ENCODE results near the gene ATG2B.

ATG2B gene

GRCh38 chr14:96257900-96258299 is 105.2 kb downstream of the ATG2B start:
- H3K27me3 Mint-ChIP-seq (ENCODE audit: low read depth) = peaks cover 24% of the 10 kb centered on the region
- H3K4me3 Mint-ChIP-seq = no peak overlapping the region
- peaks cover 53% of the 10 kb centered on the region for H3K4me1 Mint-ChIP-seq
- H3K27ac Mint-ChIP-seq = no peak overlapping the region
- TF ChIP-seq CTCF (IDR thresholded peaks at IDR 0.05; ENCODE audit: unreplicated experiment in 3 of 3) = no peak
- H3K36me3 Mint-ChIP-seq (ENCODE audit: low read depth) = peaks cover 7% of the 10 kb centered on the region
- H3K9me3 Mint-ChIP-seq = peaks cover 16% of the 10 kb centered on the region

- peaks cover 14% of the 10 kb centered on the region for H3K9me3 Mint-ChIP-seq
- H3K36me3 Mint-ChIP-seq (ENCODE audit: low read depth) = peaks cover 7% of the 10 kb centered on the region
- peaks cover 24% of the 10 kb centered on the region for H3K27me3 Mint-ChIP-seq (ENCODE audit: low read depth)
- no peak for TF ChIP-seq CTCF (IDR thresholded peaks at IDR 0.05; ENCODE audit: unreplicated experiment in 3 of 3)
- H3K4me1 Mint-ChIP-seq = peaks cover 55% of the 10 kb centered on the region
- H3K4me3 Mint-ChIP-seq = no peak overlapping the region
- no peak overlapping the region for H3K27ac Mint-ChIP-seq
These were observed 106.1 kb downstream of the ATG2B start for GRCh38 chr14:96257056-96257455.

GRCh38 chr14:96256407-96256806 is 106.7 kb downstream of the ATG2B start:
- no peak for TF ChIP-seq CTCF (IDR thresholded peaks at IDR 0.05; ENCODE audit: unreplicated experiment in 3 of 3)
- Mint-ChIP-seq H3K27me3 (ENCODE audit: low read depth) (peaks cover 21% of the 10 kb centered on the region), H3K27ac (no peak overlapping the region), H3K4me1 (peaks cover 53% of the 10 kb centered on the region), H3K9me3 (peaks cover 9% of the 10 kb centered on the region), H3K36me3 (ENCODE audit: low read depth) (peaks cover 7% of the 10 kb centered on the region), H3K4me3 (no peak overlapping the region)

GRCh38 chr14:96255501-96256366 is 107.4 kb downstream of the ATG2B start, which contains the start of gene BDKRB1:
BDKRB1 (plus strand) TSS chr14:96256210; CDS start chr14:96263683, 7,473 bp downstream.
- Mint-ChIP-seq H3K4me1 (peaks cover 46% of the 10 kb centered on the region), H3K36me3 (ENCODE audit: low read depth) (peaks cover 3% of the 10 kb centered on the region), H3K27ac (no peak within 1 kb of the TSS), H3K4me3 (no peak within 1 kb of the TSS), H3K9me3 (peaks cover 3% of the 10 kb centered on the region), H3K27me3 (ENCODE audit: low read depth) (peaks cover 28% of the 10 kb centered on the region)
- no peak for TF ChIP-seq CTCF (IDR thresholded peaks at IDR 0.05; ENCODE audit: unreplicated experiment in 3 of 3)

GRCh38 chr14:96254687-96255086 is 108.5 kb downstream of the ATG2B start:
- H3K27ac Mint-ChIP-seq = no peak overlapping the region
- H3K27me3 Mint-ChIP-seq (ENCODE audit: low read depth) = peaks cover 36% of the 10 kb centered on the region
- H3K4me1 Mint-ChIP-seq = peaks cover 43% of the 10 kb centered on the region
- no peaks in the 10 kb centered on the region for H3K9me3 Mint-ChIP-seq
- no peaks in the 10 kb centered on the region for H3K36me3 Mint-ChIP-seq (ENCODE audit: low read depth)
- H3K4me3 Mint-ChIP-seq = no peak overlapping the region
- no peak for TF ChIP-seq CTCF (IDR thresholded peaks at IDR 0.05; ENCODE audit: unreplicated experiment in 3 of 3)

Data from nephron (organoid).